OCI-LY1 (cell line): ENCODE data around the gene TEX47.

Experiments used
- H2AFZ ChIP-seq: fragments of 200-600 bp; sonication (generic), shearing (Covaris generic); 2 replicates; pipeline ENCODE4 v1.6.0; 2014; ENCODE audit warnings: antibody characterized with exemption, mild to moderate bottlenecking, low read length
- H3F3A ChIP-seq: fragments of 200-600 bp; sonication (generic), shearing (Covaris generic); 2 replicates; pipeline ENCODE4 v1.6.0; 2014; ENCODE audit warnings: mild to moderate bottlenecking, antibody characterized with exemption, low read length, moderate library complexity; ENCODE audit not compliant: insufficient read depth
- H3K27ac ChIP-seq: fragments of 200-600 bp; sonication (generic); 2 replicates; pipeline ENCODE4 v1.5.1; 2014; ENCODE audit warnings: low read length, mixed run types, mild to moderate bottlenecking, low read depth; ENCODE audit not compliant: poor library complexity, severe bottlenecking
- H3K27me3 ChIP-seq: fragments of 200-600 bp; sonication (generic); 2 replicates; pipeline ENCODE4 v1.6.0; 2014; ENCODE audit warnings: antibody characterized with exemption, mild to moderate bottlenecking, low read length, moderate library complexity; ENCODE audit not compliant: insufficient read depth
- H3K36me3 ChIP-seq: fragments of 200-600 bp; sonication (generic); 2 replicates; pipeline ENCODE4 v1.6.1; 2014; ENCODE audit warnings: mild to moderate bottlenecking, antibody characterized with exemption, low read length, moderate library complexity, mixed read lengths; ENCODE audit not compliant: insufficient read depth
- H3K4me1 ChIP-seq: fragments of 200-600 bp; sonication (generic); 2 replicates; pipeline ENCODE4 v1.5.1; 2014; ENCODE audit warnings: mild to moderate bottlenecking, low read length, moderate library complexity; ENCODE audit not compliant: insufficient read depth, severe bottlenecking
- H3K4me2 ChIP-seq: fragments of 200-600 bp; sonication (generic), shearing (Covaris generic); 2 replicates; pipeline ENCODE4 v1.6.1; 2014; ENCODE audit warnings: low read length
- H3K4me3 ChIP-seq: fragments of 200-600 bp; sonication (generic); 2 replicates; pipeline ENCODE4 v1.5.1; 2014; ENCODE audit warnings: low read length, low read depth, mild to moderate bottlenecking, mixed read lengths; ENCODE audit not compliant: poor library complexity, severe bottlenecking
- H3K79me2 ChIP-seq: fragments of 200-600 bp; shearing (Covaris generic); 2 replicates; pipeline ENCODE4 v1.6.1; 2016; ENCODE audit warnings: mixed run types, low read length, mixed read lengths; ENCODE audit not compliant: insufficient read depth
- H3K9ac ChIP-seq: fragments of 200-600 bp; sonication (generic), shearing (Covaris generic); 2 replicates; pipeline ENCODE4 v1.6.1; 2014; ENCODE audit warnings: mild to moderate bottlenecking, low read length, mixed read lengths
- H3K9me2 ChIP-seq: fragments of 200-600 bp; sonication (generic), shearing (Covaris generic); 2 replicates; pipeline ENCODE4 v1.6.1; 2014; ENCODE audit warnings: low read depth, mild to moderate bottlenecking, low read length, mixed read lengths
- H3K9me3 ChIP-seq: fragments of 200-600 bp; shearing (Covaris generic); 2 replicates; pipeline ENCODE4 v1.6.1; 2014; ENCODE audit warnings: low read length, mixed read lengths
- H4K20me1 ChIP-seq: fragments of 200-600 bp; sonication (generic), shearing (Covaris generic); 2 replicates; pipeline ENCODE4 v1.6.0; 2016; ENCODE audit warnings: mild to moderate bottlenecking, low read length; ENCODE audit not compliant: insufficient read depth
- EZH2 ChIP-seq: fragments of 200-600 bp; sonication (generic), shearing (Covaris generic); IDR thresholded peaks from 2 replicates; pipeline ENCODE4 v1.8.0; 2017; ENCODE audit warnings: borderline replicate concordance, mixed run types, mild to moderate bottlenecking, antibody characterized with exemption, low read length, moderate library complexity, mixed read lengths
- TF ChIP-seq, protein P1 (sequence below): fragments of 200-600 bp; sonication (generic), shearing (Covaris generic); IDR thresholded peaks from 2 replicates; pipeline ENCODE4 v1.5.1; 2017; ENCODE audit warnings: mild to moderate bottlenecking, antibody characterized with exemption, low read length, moderate library complexity, mixed read lengths

The TEX47 gene

DNA sequence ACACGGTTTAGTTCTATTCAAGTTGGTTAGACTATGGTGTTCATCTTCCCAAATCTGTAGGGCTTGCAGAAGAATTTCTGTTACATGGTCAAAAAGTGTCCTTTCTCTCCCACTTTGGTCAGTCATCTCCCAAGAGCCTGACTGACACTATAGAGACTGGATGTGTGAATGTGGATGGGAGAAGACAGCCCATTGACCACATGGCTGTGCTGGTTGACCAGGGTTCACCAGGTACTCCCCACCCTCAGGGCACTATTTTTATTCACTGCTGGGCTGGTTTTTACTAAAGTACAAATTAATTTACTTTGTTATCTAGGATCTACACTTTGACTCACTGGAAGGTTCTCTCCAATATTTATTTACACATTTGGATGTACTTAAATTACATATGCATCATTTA is 33.8 kb downstream of the TEX47 start:
- no peaks in the 10 kb centered on the region for H3F3A ChIP-seq
- H3K27ac ChIP-seq: no peak overlapping the region
- no peaks in the 10 kb centered on the region for H4K20me1 ChIP-seq
- no peak overlapping the region for H3K4me2 ChIP-seq
- H3K4me1 ChIP-seq: no peaks in the 10 kb centered on the region
- no peak overlapping the region for H3K4me3 ChIP-seq
- H3K36me3 ChIP-seq: no peaks in the 10 kb centered on the region
- H3K9ac ChIP-seq: no peak overlapping the region
- H3K27me3 ChIP-seq: no peaks in the 10 kb centered on the region
- H3K9me3 ChIP-seq: no peaks in the 10 kb centered on the region
- H2AFZ ChIP-seq: no peak overlapping the region
- TF ChIP-seq, protein P1, sequence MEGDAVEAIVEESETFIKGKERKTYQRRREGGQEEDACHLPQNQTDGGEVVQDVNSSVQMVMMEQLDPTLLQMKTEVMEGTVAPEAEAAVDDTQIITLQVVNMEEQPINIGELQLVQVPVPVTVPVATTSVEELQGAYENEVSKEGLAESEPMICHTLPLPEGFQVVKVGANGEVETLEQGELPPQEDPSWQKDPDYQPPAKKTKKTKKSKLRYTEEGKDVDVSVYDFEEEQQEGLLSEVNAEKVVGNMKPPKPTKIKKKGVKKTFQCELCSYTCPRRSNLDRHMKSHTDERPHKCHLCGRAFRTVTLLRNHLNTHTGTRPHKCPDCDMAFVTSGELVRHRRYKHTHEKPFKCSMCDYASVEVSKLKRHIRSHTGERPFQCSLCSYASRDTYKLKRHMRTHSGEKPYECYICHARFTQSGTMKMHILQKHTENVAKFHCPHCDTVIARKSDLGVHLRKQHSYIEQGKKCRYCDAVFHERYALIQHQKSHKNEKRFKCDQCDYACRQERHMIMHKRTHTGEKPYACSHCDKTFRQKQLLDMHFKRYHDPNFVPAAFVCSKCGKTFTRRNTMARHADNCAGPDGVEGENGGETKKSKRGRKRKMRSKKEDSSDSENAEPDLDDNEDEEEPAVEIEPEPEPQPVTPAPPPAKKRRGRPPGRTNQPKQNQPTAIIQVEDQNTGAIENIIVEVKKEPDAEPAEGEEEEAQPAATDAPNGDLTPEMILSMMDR: no peak
- no peak for TF ChIP-seq EZH2
- no peaks in the 10 kb centered on the region for H3K9me2 ChIP-seq
- no peaks in the 10 kb centered on the region for H3K79me2 ChIP-seq

DNA sequence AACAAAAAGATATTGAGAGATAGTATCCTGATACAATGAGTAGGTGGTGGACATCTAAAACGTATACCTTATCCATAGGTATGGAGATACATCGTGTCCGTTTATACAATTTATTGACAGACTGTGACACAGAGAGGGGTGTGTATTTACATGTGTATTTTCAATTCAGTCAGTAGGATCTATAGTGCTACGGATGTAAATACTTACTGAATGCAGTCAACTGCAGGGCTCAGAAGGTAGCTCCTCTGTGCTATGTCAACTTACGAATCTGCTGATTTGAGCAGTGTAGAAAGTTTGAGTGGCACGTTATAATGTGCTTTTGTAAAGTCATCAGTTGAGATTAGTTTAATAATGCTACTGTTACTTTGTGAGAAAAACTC is 35.4 kb downstream of the TEX47 start:
- Histone ChIP-seq H3K4me3 (no peak overlapping the region), H3K4me1 (no peaks in the 10 kb centered on the region), H3F3A (no peaks in the 10 kb centered on the region), H3K9me3 (no peaks in the 10 kb centered on the region), H3K36me3 (no peaks in the 10 kb centered on the region), H3K79me2 (no peaks in the 10 kb centered on the region), H3K9ac (no peak overlapping the region), H3K27ac (no peak overlapping the region), H3K9me2 (no peaks in the 10 kb centered on the region), H3K27me3 (no peaks in the 10 kb centered on the region), H3K4me2 (no peak overlapping the region), H4K20me1 (no peaks in the 10 kb centered on the region), H2AFZ (no peak overlapping the region)
- TF ChIP-seq EZH2: no peak
- TF ChIP-seq, protein P1: no peak

DNA sequence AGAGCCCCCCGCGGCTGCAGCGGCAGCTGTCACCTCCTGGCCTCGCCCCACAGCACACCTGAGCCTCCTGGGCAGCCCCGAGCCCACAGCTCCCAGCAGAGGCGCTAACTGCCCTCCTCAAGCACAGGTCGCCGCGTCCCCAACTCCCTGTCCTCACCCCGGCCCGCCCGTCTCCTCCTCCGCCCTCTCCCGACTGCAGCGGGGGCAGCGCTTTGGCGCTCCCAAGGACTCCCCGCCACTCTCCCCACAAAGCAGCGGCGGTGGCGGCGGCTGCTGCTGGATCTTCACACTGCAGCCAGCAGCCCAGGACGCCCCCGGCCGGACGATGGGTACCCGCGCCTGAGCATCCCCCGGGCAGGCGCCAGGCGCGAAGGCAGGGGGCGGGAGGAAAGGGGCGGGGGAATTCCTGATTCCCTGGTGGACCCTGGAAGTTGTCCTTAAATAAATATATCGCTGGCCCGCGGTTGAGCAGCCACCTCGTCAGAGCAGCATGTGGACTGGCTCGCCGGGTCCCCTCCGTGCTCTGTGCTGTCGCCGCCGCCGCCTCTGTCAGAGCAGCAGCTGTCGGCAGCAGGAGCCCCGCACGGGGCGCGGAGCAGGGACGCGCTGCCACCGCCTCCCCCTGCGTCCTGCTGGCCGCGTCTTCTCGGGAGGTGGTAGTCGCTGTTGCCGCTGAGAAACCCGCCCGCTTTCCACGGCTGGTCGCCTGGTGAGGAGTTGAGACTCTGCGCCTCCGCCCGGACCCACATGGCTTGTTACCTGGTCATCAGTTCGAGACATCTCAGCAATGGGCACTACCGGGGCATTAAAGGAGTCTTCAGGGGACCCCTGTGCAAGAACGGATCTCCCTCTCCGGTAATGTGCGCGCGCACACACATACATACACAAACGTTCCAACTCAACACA is 36.1 kb downstream of the TEX47 start, which contains the start of gene ZNF804B:
TSS of gene ZNF804B (plus strand) at position 471 of the 906 bp plus-strand sequence. CDS start at position 748, 277 bp downstream.
- H3K4me2 ChIP-seq: no peak within 1 kb of the TSS
- no peak within 1 kb of the TSS for H3K4me3 ChIP-seq
- H3F3A ChIP-seq: no peaks in the 10 kb centered on the region
- H4K20me1 ChIP-seq: no peaks in the 10 kb centered on the region
- H3K9me2 ChIP-seq: no peaks in the 10 kb centered on the region
- no peak within 1 kb of the TSS for H2AFZ ChIP-seq
- no peak within 1 kb of the TSS for H3K9ac ChIP-seq
- H3K9me3 ChIP-seq: no peaks in the 10 kb centered on the region
- H3K27me3 ChIP-seq: no peaks in the 10 kb centered on the region
- no peaks in the 10 kb centered on the region for H3K4me1 ChIP-seq
- H3K79me2 ChIP-seq: no peaks in the 10 kb centered on the region
- H3K27ac ChIP-seq: no peak within 1 kb of the TSS
- H3K36me3 ChIP-seq: no peaks in the 10 kb centered on the region
- TF ChIP-seq EZH2: no peak
- TF ChIP-seq, protein P1: no peak
